Endothelial cell of umbilical vein (primary cell): ENCODE measurements around the gene DOCK8. TPM values are rescaled to one million over a fixed set of nuclear protein-coding genes. Genes with fewer than 3 reads are reported as not detected.

Experiments used
- BruUV-seq: library from RNA; stranded (reverse); fragments of 400-500 nt; replicated peaks from 2 replicates; lab custom pipeline; 2021; lab: Mats Ljungman, UMichigan
- CTCF ChIA-PET: fragments of 300-600, 350-600 bp; sonication (Branson Sonifier 250); formaldehyde crosslinking; loops from one replicate; lab custom pipeline; 2021; ENCODE audit warnings: antibody characterized with exemption, inconsistent platforms; lab: Charles Lee
- POLR2A ChIA-PET: fragments of 300-600, 350-600 bp; sonication (Branson Sonifier 250); formaldehyde crosslinking; loops from one replicate; lab custom pipeline; 2021; ENCODE audit warnings: antibody characterized with exemption, inconsistent platforms; lab: Charles Lee
- DNase-seq: peaks from one replicate; pipeline ENCODE4 v3.0.0-alpha.2; 2011; ENCODE audit warnings: low read depth, low spot score
- FAIRE-seq: peaks from 2 replicates; lab custom pipeline; 2011; peaks lifted over from hg19 to GRCh38; lab: Jason Lieb, UNC
- H2AFZ ChIP-seq: 2 replicates; pipeline ENCODE4 v1.6.0; 2012; ENCODE audit warnings: low read depth, low read length, control low read depth, inconsistent platforms
- H3K27ac ChIP-seq: 2 replicates; pipeline ENCODE4 v1.5.1; 2011; ENCODE audit warnings: low read depth, mild to moderate bottlenecking, control low read depth, low read length, moderate library complexity; ENCODE audit not compliant: insufficient read depth
- H3K27me3 ChIP-seq, 2 experiments: 2 replicates each; pipeline versions ENCODE4 v1.6.0 to v1.6.1; 2011; ENCODE audit warnings: low read length in 2 of 2, mixed read lengths in 1 of 2; ENCODE audit not compliant: control insufficient read depth in 2 of 2, insufficient read depth in 2 of 2
- H3K36me3 ChIP-seq, 2 experiments: 2 replicates in 1 of 2; 3 replicates in 1 of 2; pipeline ENCODE4 v1.5.1; 2011; ENCODE audit warnings: low read length in 2 of 2, mild to moderate bottlenecking in 1 of 2, moderate library complexity in 1 of 2; ENCODE audit not compliant: control insufficient read depth in 2 of 2, insufficient read depth in 2 of 2; ENCODE audit errors: extremely low read depth in 1 of 2
- H3K4me1 ChIP-seq: 3 replicates; pipeline ENCODE4 v1.5.1; 2011; ENCODE audit warnings: mild to moderate bottlenecking, low read length; ENCODE audit not compliant: control insufficient read depth, insufficient read depth; ENCODE audit errors: extremely low read depth
- H3K4me2 ChIP-seq: 2 replicates; pipeline ENCODE4 v1.6.1; 2011; ENCODE audit warnings: low read length, control low read depth, mixed read lengths; ENCODE audit not compliant: insufficient read depth
- H3K4me3 ChIP-seq, 3 experiments: fragments of 200-600 bp in 1 of 3; sonication (generic), shearing (Covaris generic) in 1 of 3; replicated peaks in 1 of 3; 2 replicates each; pipeline ENCODE4 v1.5.1; 2011 to 2016; ENCODE audit warnings: control low read depth in 3 of 3, low read length in 3 of 3, mild to moderate bottlenecking in 2 of 3, inconsistent platforms in 1 of 3, low read depth in 1 of 3, moderate library complexity in 1 of 3; ENCODE audit not compliant: insufficient read depth in 1 of 3
- H3K79me2 ChIP-seq: 2 replicates; pipeline ENCODE4 v1.6.0; 2012; ENCODE audit warnings: low read length, inconsistent platforms; ENCODE audit not compliant: control insufficient read depth, insufficient read depth
- H3K9ac ChIP-seq: replicated peaks from 2 replicates; pipeline ENCODE3; 2011; ENCODE audit warnings: low read length, control low read depth; ENCODE audit not compliant: insufficient read depth; ENCODE audit errors: extremely low read depth
- H3K9me1 ChIP-seq: replicated peaks from 3 replicates; pipeline ENCODE4 v1.6.0; 2011; ENCODE audit warnings: mild to moderate bottlenecking, low read length; ENCODE audit not compliant: control insufficient read depth, insufficient read depth; ENCODE audit errors: extremely low read depth
- H3K9me3 ChIP-seq: replicated peaks from 2 replicates; pipeline ENCODE4 v1.5.1; 2012; ENCODE audit warnings: low read length, inconsistent platforms; ENCODE audit not compliant: control insufficient read depth, insufficient read depth
- H4K20me1 ChIP-seq: replicated peaks from 2 replicates; pipeline ENCODE3; 2011; ENCODE audit warnings: mild to moderate bottlenecking, low read length; ENCODE audit not compliant: control insufficient read depth, insufficient read depth; ENCODE audit errors: extremely low read depth
- CTCF ChIP-seq, 2 donors: IDR thresholded peaks; 1 replicate in 1 of 2; 2 replicates in 1 of 2; pipeline ENCODE4 v1.5.1; 2011; ENCODE audit warnings: low read length in 2 of 2, mild to moderate bottlenecking in 2 of 2, moderate library complexity in 2 of 2, control low read depth in 1 of 2, inconsistent platforms in 1 of 2, low read depth in 1 of 2; ENCODE audit not compliant: insufficient read depth in 1 of 2; ENCODE audit errors: extremely low read depth in 1 of 2
- EZH2 ChIP-seq: IDR thresholded peaks from 2 replicates; pipeline ENCODE4 v1.6.1; 2012; ENCODE audit warnings: borderline replicate concordance, low read depth, mild to moderate bottlenecking, moderate library complexity, low read length, inconsistent platforms; ENCODE audit not compliant: severe bottlenecking
- FOS ChIP-seq: IDR thresholded peaks from 2 replicates; pipeline ENCODE4 v1.6.1; 2011; ENCODE audit warnings: mild to moderate bottlenecking, low read length, moderate library complexity, borderline replicate concordance; ENCODE audit not compliant: insufficient read depth
- GATA2 ChIP-seq: IDR thresholded peaks from 2 replicates; pipeline ENCODE4 v1.7.0; 2011; ENCODE audit warnings: low read depth, mild to moderate bottlenecking, moderate library complexity, mixed read lengths, low read length; ENCODE audit not compliant: insufficient read length, insufficient read depth
- JUN ChIP-seq: IDR thresholded peaks from 2 replicates; pipeline ENCODE4 v1.6.1; 2011; ENCODE audit warnings: borderline replicate concordance, low read depth; ENCODE audit not compliant: insufficient read length, insufficient read depth
- MAX ChIP-seq: IDR thresholded peaks from 2 replicates; pipeline ENCODE4 v1.6.1; 2011; ENCODE audit not compliant: insufficient read depth, insufficient read length
- MYC ChIP-seq: IDR thresholded peaks from one replicate; pipeline ENCODE4 v1.6.1; 2011; ENCODE audit warnings: mild to moderate bottlenecking, low read depth, low read length
- POLR2A ChIP-seq: IDR thresholded peaks from 2 replicates; pipeline ENCODE4 v1.6.1; 2012; ENCODE audit warnings: low read depth, mild to moderate bottlenecking, control low read depth, low read length
- POLR2AphosphoS5 ChIP-seq: IDR thresholded peaks from 2 replicates; pipeline ENCODE4 v1.6.1; 2012; ENCODE audit warnings: low read depth, mild to moderate bottlenecking, control low read depth, low read length, moderate library complexity; ENCODE audit not compliant: insufficient read depth
- dilution Hi-C: fragments of 300-500 bp; cut with MboI; formaldehyde crosslinking; loops from one replicate; pipeline ENCODE4 v1.15.0; 2019; ENCODE audit warnings: low sequenced_read_pairs; ENCODE audit not compliant: extremely low pct_ligation_motif_present
- intact Hi-C: fragments of 100-400 bp; cut with micrococcal nuclease; formaldehyde crosslinking; loops from one replicate; pipeline ENCODE4 v1.10.0; 2022
- polyA plus RNA-seq, 4 experiments: library from polyadenylated mRNA; depleted of rRNA in 3 of 4; stranded (reverse) in 3 of 4; unstranded in 1 of 4; fragments of >200 nt; gene quantifications; 2 replicates each; pipeline versions ENCODE4 v1.2.1 to v1.2.3, GENCODE V29; 2011 to 2012; ENCODE audit warnings: missing spikeins in 1 of 4
- total RNA-seq: library from RNA; stranded (reverse); gene quantifications from 2 replicates; pipeline ENCODE4 v1.2.3, GENCODE V29; 2021

The DOCK8 gene
- total and polyA plus RNA-seq, 2 donors (not counting 3 experiments of a cell fraction or from before 2014, with no cell fraction given): 0.54 to 1.3 TPM

GRCh38 chr9:281741-282645 lies 67.3 kb downstream of the DOCK8 start:
- dilution Hi-C loops: no loop called here
- TF ChIP-seq GATA2 (no peak), EZH2 (no peak), MYC (no peak), JUN (no peak), CTCF (IDR thresholded peaks at IDR 0.05; ENCODE audit: extremely low read depth in 1 of 2, insufficient read depth in 1 of 2, low read depth in 1 of 2, low read length in 2 of 2) (no peak), POLR2AphosphoS5 (no peak), POLR2A (no peak), FOS (no peak), MAX (no peak)

More at GRCh38 chr9:281741-282645, 67.3 kb downstream of the DOCK8 start:
- H3K9me1 ChIP-seq: no peaks in the 10 kb centered on the region
- no peaks in the 10 kb centered on the region for H3K9me3 ChIP-seq
- no peaks in the 10 kb centered on the region for H4K20me1 ChIP-seq
- FAIRE-seq (no peak), DNase-seq (no peak)
- H3K36me3 ChIP-seq: no peaks in the 10 kb centered on the region
- no peaks in the 10 kb centered on the region for H3K79me2 ChIP-seq
- CTCF ChIA-PET: interaction anchor here (0.9 kb wide), 1 partner anchor 67 kb away, joined by 3 read pairs; the partner anchor contains the start of gene DOCK8
- POLR2A ChIA-PET: interaction anchor here (0.7 kb wide), 1 partner anchor 19 kb away, joined by 5 read pairs; no protein-coding TSS in a partner anchor
- intact Hi-C loops: no loop called here
- no peak overlapping the region for H3K27ac ChIP-seq
- no peak overlapping the region for H2AFZ ChIP-seq
- no peak overlapping the region for H3K4me2 ChIP-seq
- no peaks in the 10 kb centered on the region for H3K4me1 ChIP-seq
- no peaks in the 10 kb centered on the region for H3K27me3 ChIP-seq
- BruUV-seq: no TSS peak
- H3K9ac ChIP-seq: no peak overlapping the region
- H3K4me3 ChIP-seq: no peak overlapping the region
